Activated CD8-positive, alpha-beta T cell treated with anti-CD3 and anti-CD28 coated beads, Interleukin-2, amount 10 ng/mL, durations not matched to agents 7 days and 5 days (primary cell): ENCODE measurements around the gene IREB2. TPM values are rescaled to one million over a fixed set of nuclear protein-coding genes. Genes with fewer than 3 reads are reported as not detected.

Experiments used
- total RNA-seq, 2 experiments: library from RNA; stranded (reverse); gene quantifications; one replicate each; pipeline ENCODE4 v1.2.3, GENCODE V29; 2021

Gene IREB2
- total RNA-seq, 2 experiments from 2014 or later = 52.5 to 62.4 TPM

Other genes starting within 250 kb of the IREB2 start
- gene ACSBG1, start 203.7 kb upstream of the IREB2 start, total RNA-seq = under 1 TPM; 0.66 to 0.81 TPM
- 10 to 100 TPM; 29.7 TPM for gene DNAJA4, start 173.7 kb upstream of the IREB2 start, total RNA-seq
- 10 to 100 TPM; 47.4 to 50.3 TPM for gene SKIC8, start 138.6 kb upstream of the IREB2 start, total RNA-seq
- gene CRABP1, start 97.9 kb upstream of the IREB2 start, total RNA-seq = not detected
- gene HYKK, start 69.4 kb downstream of the IREB2 start, total RNA-seq = 1 to 10 TPM; 1.1 to 1.5 TPM
- gene PSMA4, start 102.2 kb downstream of the IREB2 start, total RNA-seq = 100 to 1,000 TPM; 252 to 260 TPM
- 1 to 10 TPM; 2.1 to 2.7 TPM for gene CHRNA5, start 127.3 kb downstream of the IREB2 start, total RNA-seq
- gene CHRNA3, start 182.8 kb downstream of the IREB2 start, total RNA-seq = not detected
- not detected for gene CHRNB4, start 203.0 kb downstream of the IREB2 start, total RNA-seq